ENCODE measurements around the gene MT1HL1.

DNA sequence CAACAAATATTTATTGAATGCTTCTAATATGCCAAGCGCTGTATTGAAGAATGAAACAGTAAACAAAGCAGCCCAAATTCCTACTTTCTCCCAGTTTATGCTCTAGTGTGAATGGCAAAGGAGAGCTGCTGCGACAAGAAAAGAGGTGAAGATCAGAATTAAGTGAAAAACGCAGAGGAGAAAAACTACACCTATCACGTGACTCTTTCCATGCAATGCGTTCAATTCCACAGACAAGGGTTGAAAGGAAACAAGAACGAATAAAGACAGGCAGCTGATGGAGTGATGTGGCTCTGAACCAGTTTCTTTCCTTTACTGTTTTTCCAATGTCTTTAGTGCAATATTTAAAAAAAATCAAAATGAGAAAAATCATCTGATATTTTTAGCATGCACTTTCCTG, 23.6 kb downstream of the MT1HL1 start:
- no peak for TF ChIP-seq CTCF (IDR thresholded peaks at IDR 0.05)
- no peak for TF ChIP-seq ZFX (IDR thresholded peaks at IDR 0.05; ENCODE audit: borderline replicate concordance)

Measured in 22Rv1 (cell line).